GM13976 (cell line): ENCODE results near the gene GTPBP6.
"Not testable (repeated sequence)": the region's sequence is repeated elsewhere in the genome, so short reads cannot be mapped to it uniquely, and the experiment has no call there.

ENCODE experiments used
- DNase-seq: peaks from one replicate; pipeline ENCODE4 v3.0.0; 2012; ENCODE audit warnings: low spot score
- CTCF ChIP-seq: IDR thresholded peaks from 2 replicates; pipeline ENCODE4 v1.5.1; 2012; ENCODE audit warnings: borderline replicate concordance, mild to moderate bottlenecking; ENCODE audit not compliant: insufficient read depth; ENCODE audit errors: extremely low read depth, missing control alignments, control extremely low read depth
- in situ Hi-C: fragments of 300-500 bp; cut with MboI; formaldehyde crosslinking; loops from one replicate; pipeline ENCODE4 v1.12.0; 2022; ENCODE audit warnings: low sequenced_read_pairs, mixed read lengths, inconsistent platforms; ENCODE audit not compliant: unreplicated experiment

Gene GTPBP6

GRCh38 chrX:356385-357034 is 37.9 kb upstream of the GTPBP6 start:
- TF ChIP-seq CTCF, result no peak

GRCh38 chrX:355329-356050 is 36.9 kb upstream of the GTPBP6 start:
- in situ Hi-C loops, result no loop called here
- no peak for DNase-seq
- TF ChIP-seq CTCF, result no peak

More at GRCh38 chrX:356385-357034, 37.9 kb upstream of the GTPBP6 start:
- in situ Hi-C loops, result no loop called here
- no peak for DNase-seq

GRCh38 chrX:353566-354535 is 35.3 kb upstream of the GTPBP6 start:
- no peak for TF ChIP-seq CTCF
- DNase-seq, result no peak
- in situ Hi-C loops, result no loop called here

GRCh38 chrX:352582-353314 is 34.2 kb upstream of the GTPBP6 start:
- in situ Hi-C loops, result no loop called here
- DNase-seq, result no peak
- no peak for TF ChIP-seq CTCF

- no peak for TF ChIP-seq CTCF
Measured at GRCh38 chrX:352181-352580, 33.6 kb upstream of the GTPBP6 start.

GRCh38 chrX:351736-352135 is 33.1 kb upstream of the GTPBP6 start:
- in situ Hi-C loops, result no loop called here
- no peak for TF ChIP-seq CTCF
- no peak for DNase-seq

More at GRCh38 chrX:352181-352580, 33.6 kb upstream of the GTPBP6 start:
- in situ Hi-C loops, result no loop called here
- DNase-seq, result no peak

GRCh38 chrX:351324-351641 is 32.7 kb upstream of the GTPBP6 start:
- in situ Hi-C loops, DNase-seq: not testable (repeated sequence)
